HG02840 (cell line): Measurements from ENCODE around the gene VEGFA.

ENCODE experiments used
- ATAC-seq: cut with Tn5 transposase; IDR thresholded peaks from one replicate; pipeline ENCODE4 v1.9.1; 2021; ENCODE audit warnings: mild to moderate bottlenecking, moderate library complexity, moderate number of reproducible peaks; ENCODE audit not compliant: unreplicated experiment, low FRiP score

VEGFA gene

GRCh38 chr6:43738877-43739641 lies 31.0 kb upstream of the VEGFA start:
- no peak for ATAC-seq

GRCh38 chr6:43739642-43740091 lies 30.3 kb upstream of the VEGFA start:
- no peak for ATAC-seq

DNA sequence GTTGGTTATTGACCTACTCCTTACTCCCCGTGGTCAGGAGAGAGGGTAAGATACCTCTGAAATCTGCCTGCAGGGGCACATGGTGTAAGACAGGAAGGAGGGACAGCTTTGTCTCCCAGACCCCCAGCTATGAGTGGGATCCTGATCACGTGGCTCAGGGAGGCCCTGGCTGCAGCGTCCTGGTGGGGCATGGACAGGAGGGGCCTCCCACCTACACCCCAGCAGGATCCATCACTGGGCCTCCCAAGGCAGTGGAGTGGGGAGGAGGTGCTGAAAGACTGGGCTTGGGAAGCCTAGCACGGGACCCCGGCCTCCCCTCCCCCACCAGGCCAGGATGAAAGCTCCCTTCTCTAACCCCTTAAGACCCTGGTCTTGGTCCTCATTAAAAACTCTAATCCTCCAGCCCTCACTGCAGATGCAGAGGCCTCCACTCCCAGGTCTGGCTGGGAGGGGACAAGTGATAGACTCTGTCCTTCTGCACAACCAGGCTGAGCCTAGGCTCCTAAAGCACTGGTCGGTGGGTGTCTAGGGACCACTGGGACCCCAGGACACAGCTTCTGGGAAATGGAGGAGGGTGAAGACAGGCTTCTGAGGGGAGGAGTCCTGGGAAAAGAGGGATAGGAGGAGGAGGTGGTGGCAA lies 29.6 kb upstream of the VEGFA start:
- no peak for ATAC-seq

DNA sequence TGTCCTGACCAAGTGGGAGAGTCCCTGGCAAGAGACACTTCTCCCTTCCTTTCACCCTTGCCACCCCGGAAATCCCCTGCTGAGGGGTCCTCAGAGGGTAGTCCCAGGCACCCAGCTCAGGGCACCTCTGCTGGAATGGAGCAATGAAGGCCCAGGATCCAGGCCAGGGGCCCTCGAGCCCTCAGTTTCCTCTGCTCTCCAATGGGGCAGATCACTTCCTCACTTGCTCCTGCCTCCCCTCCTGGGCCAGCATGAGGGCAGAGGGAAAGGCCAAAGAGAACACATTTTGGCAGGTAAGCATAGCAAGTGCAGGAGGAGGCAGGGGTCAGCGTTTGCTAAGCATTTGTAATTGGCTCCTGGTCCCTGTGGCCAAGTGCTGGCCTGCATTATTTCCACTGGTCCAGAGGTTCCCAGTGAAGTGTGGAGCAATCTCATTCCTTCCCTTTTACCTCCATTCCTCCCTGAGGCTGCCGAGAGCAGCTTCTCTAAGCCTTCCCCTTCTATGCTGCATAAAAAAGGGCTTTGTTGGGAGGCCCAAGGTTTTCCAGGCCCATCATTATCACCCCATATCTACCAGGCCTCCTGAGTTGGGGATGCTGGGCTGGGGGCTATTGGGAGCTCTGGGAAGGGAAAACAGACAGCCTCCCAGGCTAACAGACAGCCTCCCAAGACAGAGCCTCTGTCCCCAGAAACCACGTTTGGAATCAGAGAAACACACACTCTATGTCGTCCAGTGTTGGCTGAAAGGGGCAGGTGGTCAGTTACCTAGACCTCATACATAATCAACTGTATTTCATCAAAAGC lies 28.8 kb upstream of the VEGFA start:
- no peak for ATAC-seq

GRCh38 chr6:43741829-43742228 lies 28.2 kb upstream of the VEGFA start:
- ATAC-seq, result no peak

DNA sequence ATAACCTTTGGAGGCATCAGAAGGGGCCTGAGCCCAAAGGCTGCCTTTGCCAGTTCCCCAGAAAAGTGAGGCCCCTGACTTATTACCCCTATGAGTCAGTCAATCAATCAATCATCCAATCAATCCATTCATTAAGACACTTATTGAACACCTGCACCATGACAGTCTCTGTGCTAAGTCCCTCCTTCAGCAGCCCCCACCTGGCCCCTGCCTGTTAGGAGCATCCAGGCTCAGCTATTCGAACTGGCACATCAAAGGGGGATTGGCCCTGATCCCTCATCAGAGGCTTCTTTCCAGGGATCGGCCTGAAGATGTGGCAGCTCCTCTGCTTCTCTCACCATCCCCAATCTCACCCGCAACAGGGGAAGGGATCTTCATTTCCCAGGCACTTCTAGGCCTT lies 27.7 kb upstream of the VEGFA start:
- no peak for ATAC-seq

- no peak for ATAC-seq
Observed at GRCh38 chr6:43742931-43743632, 26.9 kb upstream of the VEGFA start.

DNA sequence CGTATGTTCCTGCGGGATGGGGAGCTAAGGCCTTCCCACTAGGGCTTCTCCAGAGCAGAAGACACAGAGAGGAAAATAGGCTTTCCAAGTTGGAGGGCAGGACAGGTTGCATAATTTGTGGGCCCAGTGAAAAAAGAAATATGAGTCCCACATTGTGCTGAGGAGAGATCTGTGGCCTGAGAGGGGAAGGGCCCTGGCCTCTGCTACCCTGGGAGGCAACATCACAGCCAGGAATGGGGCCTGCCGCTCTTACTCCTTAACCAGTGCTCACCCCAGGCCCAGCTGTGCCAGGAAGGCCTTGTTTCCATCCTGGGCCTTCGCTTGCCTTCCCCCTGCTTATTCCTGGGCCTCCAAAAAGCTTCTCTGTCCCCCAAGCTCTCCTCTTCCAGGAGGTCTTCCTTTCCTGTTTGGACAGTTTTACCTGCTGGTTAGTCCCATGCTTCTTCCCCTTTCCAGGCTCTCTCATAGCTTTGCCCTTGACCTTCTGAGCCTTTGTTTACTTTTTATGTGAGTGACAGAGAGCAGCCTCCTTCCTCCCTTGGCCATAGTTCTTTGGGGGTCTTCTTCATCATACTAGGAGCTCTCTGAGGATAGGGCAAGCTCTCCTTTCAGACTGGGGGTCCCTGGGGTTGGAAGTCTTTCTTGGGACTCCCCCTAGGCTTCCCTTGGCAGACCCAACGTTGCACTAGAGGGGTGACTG lies 26.2 kb upstream of the VEGFA start:
- no peak for ATAC-seq

- no peak for ATAC-seq
Observed at GRCh38 chr6:43744491-43744890, 25.5 kb upstream of the VEGFA start.

GRCh38 chr6:43744931-43745727 lies 24.9 kb upstream of the VEGFA start:
- ATAC-seq, result no peak

DNA sequence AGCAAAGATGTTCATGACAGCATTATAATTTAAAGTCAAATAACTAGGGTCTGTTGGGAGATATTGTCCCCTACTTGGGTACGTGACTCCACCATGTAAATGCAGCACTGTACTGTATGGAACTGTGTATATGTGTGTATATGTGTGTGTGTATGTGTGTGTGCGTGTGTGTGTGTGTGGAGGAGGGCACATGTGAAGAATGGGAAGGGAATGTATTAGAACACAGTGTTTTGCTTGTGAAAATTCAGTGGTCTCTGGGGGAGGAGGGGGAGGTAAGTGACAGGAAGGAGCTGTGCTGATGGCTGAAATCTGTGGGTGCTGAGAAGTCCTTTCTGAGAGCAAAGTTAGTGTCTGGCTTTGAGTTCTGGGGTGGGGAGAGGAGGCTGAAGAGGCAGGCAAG lies 23.9 kb upstream of the VEGFA start:
- no peak for ATAC-seq

DNA sequence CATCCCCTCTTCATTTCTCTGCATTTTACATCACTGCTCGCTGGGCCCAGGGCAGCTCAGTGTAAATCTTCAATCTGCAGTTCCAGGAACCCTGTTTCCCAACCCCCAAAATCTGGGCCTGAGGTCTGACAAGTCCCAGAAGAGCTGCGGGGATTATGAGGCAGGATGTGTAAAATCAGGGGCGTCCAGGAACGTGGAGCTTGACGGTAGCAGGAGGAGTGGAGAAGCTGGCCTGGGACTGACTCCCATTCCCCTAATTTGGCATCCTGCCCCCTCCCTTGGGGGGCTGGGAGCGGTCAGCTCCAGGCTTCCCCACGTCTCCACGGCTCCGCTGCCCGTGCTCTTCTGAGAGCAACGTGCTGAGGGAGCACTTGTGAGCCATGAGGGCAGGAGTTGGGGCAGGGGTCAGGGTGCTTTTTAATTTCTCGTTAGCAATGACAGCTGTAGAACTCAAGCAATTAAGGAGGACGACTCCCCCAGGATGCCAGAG lies 23.4 kb upstream of the VEGFA start:
- no peak for ATAC-seq

DNA sequence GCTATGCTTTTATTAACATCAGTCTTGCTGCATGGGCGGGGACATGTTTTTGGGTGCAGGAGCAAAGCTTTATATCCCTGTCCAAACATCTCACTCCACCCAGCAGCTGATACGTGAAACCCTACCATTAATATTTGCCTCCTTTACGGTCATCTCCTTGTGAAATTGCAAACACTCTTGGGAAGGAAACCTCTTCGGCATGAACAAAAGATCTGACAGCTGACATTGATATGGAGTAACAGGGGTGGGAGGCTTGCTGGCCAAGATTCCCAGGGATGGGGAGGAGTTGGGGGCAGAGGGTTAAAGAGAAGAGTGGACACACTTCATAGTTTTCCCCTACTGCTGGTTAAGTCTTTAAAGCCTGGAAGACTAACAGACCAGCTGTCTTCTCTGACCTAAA lies 22.2 kb upstream of the VEGFA start:
- ATAC-seq, result no peak

GRCh38 chr6:43748765-43749164 lies 21.2 kb upstream of the VEGFA start:
- no peak for ATAC-seq

- ATAC-seq, result no peak
Observed at GRCh38 chr6:43749461-43749860, 20.6 kb upstream of the VEGFA start.

- no peak for ATAC-seq
Observed at GRCh38 chr6:43750622-43751021, 19.4 kb upstream of the VEGFA start.

DNA sequence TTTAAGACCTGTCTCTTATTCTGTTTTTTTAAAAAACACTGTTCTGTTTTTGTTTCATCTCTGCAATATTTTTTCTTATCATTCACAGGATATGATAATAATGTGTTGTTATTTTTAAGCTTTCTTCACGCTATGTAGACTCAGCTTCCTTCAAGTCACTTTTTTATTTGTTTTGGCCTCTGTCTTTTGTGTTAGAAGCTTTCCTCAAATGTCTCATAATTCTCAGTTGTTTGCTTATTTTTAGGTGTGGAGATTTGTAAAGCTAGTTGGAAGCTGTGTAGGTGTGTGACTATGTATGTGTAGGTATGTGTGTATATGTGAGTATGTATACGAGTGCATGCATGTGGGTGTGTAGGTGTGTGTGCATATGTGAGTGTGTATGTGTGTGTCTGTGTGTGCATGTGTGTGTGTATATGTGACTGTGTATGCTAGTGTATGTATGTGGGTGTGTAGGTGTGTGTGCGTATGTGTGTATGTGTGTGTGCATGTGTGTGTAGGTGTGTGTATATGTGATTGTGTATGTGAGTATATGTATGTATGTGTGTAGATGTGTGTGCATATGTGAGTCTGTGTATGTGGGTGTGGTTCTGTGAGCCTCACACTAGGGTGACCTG lies 16.3 kb upstream of the VEGFA start:
- no peak for ATAC-seq

DNA sequence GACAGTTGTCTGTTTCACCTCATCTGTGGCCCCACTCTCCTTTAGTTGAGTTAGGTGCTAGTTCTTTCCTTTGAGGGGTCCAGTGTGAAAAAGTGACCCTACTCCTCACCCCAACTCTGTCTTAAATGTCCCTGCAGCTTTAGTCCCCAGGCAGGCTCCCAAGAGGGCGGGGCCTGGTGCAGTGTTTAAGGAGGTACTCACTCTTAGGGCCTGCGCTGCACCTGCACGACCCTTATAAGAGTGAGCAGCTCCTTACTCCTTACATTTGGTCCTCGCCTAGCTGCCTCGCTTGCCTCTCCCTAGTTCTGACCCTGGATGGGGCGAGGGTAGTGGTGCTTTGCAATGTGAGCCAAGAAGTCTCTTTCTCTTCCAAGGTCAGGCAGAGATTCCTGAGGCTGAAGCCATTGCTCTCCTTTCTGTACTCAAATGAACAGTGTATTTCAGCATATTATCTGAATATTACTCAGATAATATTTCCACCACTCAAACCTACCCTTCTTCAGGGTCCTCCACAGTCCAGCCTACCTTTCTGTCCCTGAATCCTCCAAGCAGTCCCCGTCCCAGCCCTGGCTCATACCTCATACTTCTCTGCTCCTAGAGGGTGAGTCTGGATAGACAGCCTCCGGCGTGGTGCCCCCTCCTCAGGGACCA lies 11.9 kb upstream of the VEGFA start:
- ATAC-seq, result no peak
